HG03175 (cell line): ENCODE measurements around the gene OR2A2.

ENCODE experiments used
- ATAC-seq: cut with Tn5 transposase; IDR thresholded peaks from one replicate; pipeline ENCODE4 v1.9.1; 2021; ENCODE audit warnings: mild to moderate bottlenecking, moderate library complexity; ENCODE audit not compliant: unreplicated experiment

The OR2A2 gene

DNA sequence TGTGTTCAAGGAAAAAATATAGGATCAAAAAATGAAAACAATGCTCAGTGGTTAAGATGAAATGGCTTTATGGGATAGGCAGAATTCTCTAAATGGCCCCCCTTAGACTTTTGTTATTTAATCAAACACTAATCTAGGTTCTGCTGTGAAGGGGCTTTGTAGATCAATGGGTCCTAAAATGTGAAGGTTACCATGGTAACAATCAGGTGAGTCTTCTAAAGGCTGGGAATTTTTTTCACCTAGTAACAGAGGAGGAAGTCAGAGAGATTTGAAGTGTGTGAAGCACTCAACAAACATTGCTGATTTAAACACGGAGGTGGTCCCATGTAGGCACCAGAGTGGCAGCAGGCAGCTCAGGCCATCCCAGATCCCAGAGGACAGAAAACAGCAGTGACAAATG is 24.7 kb downstream of the OR2A2 start:
- no peak for ATAC-seq

DNA sequence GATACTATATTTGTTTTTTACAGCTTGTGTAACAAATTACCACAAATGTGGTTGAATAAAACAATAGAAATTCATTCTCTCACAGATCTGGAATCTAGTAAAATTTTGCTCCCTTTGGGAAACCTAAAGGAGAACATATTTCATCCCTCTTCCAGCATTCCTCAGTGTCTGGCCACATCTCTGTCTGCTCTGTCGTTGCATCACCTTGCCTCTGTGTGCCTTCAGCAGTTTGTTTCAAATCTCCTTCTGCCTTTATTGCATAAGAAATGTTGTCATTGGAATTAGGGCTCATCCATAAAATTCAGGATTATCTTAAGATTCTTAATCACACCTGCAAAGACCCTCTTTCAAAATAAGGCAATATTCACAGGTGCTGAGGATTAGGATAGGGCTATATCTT is 28.1 kb downstream of the OR2A2 start:
- ATAC-seq = no peak

GRCh38 chr7:144142187-144142586 is 32.8 kb downstream of the OR2A2 start:
- ATAC-seq = no peak

DNA sequence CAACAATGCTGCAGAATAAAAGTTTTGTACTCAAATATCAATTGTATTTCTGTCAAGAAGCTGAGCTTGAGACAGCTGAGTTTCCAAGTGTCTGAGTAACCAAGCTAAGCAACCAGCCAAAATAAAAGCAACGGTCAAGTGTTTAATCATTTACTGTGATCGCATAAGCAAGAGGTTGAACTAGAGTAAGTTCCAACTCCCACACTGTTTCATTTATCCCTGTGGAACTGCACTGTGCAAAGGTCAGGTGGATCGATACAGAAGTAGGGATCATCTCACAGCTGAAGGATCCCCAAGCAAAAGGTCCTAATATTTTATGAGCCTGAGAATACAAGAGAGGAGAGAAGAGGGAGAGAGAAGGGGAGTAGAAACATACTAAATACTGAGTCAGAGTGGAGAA is 35.0 kb downstream of the OR2A2 start:
- ATAC-seq = no peak

DNA sequence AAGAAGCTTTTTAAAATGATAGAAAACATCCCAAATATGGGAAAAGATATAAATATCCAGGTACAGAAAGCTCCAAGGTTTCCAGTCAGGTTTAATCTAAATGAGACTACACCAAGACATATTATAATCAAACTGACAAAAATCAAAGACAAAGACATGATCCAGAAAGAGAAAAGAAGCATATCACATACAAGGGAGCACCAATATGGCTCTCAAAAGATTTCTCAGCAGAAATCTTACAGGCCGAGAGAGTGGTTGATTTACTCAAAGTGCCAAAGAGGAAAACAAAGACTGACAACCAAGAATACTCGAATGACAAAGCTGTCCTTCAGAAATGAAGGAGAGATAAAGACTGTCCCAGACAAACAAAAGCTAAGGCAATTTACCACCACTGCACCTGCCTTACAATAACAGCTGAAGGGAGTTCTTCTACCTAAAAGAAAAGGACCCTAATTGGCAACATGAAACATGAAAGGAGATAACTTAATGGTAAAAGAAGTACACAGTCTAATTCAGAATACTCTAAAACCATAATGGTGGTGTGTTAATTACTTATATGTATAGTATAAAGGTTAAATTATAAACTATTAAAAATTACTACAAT is 38.9 kb downstream of the OR2A2 start:
- no peak for ATAC-seq

GRCh38 chr7:144158861-144159260 is 49.5 kb downstream of the OR2A2 start:
- no peak for ATAC-seq
